Measurements from ENCODE around the gene BCAS4. TPM values are rescaled to one million over a fixed set of nuclear protein-coding genes. Genes with fewer than 3 reads are reported as not detected.
"Not testable (repeated sequence)": the region's sequence is repeated elsewhere in the genome, so short reads cannot be mapped to it uniquely, and the experiment has no call there.

BCAS4 gene
- total RNA-seq, 3 donors from 2014 or later: 6.6 to 22.2 (median 10.5) TPM

DNA sequence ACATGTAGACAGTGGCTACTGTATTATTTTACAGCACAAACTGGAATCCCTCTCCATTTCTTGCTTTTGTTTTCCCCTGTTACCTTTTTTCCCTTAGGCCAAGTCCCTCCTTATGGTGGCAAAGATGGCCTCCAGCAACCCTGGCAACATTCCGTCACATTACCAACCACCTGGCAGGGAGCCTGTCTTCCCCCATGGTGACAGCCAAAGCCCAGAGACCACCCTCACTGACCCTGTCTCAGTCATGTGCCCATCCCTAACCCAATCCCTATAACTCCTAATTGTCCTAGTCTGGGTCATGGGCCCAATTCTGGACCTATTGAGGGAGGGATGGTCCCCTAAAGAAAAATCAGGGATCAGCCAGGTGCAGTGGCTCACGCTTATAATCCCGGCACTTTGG lies 35.9 kb upstream of the BCAS4 start:
- Histone ChIP-seq H3K27me3 (no peaks in the 10 kb centered on the region), H3K4me1 (no peaks in the 10 kb centered on the region), H3K9me3 (no peaks in the 10 kb centered on the region), H3K4me3 (no peak overlapping the region), H3K36me3 (no peaks in the 10 kb centered on the region), H3K27ac (peak overlapping the region in 1 of 2 donors; percentile 52)
- intact Hi-C loops (cut with DNase I; ENCODE audit: low total_unique reads): no loop called here
- DNase-seq (ENCODE audit: low spot score in 2 of 2): peak in 1 of 2 donors; percentile 14
- TF ChIP-seq POLR2A (IDR thresholded peaks at IDR 0.05) (no peak), CTCF (IDR thresholded peaks at IDR 0.05) (no peak), POLR2AphosphoS5 (IDR thresholded peaks at IDR 0.05) (no peak)

DNA sequence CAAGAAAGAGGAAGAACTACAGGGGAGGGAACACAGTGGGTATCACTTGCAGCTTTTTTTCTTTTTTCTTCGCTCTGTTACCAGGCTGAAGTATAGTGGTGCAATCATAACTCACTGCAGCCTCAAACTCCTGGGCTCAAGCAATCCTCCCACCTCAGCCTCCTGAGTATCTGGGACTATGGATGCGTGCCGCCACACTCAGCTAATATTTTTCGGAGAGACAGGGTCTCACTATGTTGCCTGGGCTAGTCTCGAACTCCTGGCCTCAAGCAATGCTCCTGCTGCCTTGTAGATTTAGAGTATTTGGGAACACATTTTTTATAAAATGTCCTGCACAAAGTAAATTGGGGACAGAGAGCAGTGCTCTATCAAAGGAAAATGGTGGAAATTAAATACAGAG lies 35.2 kb upstream of the BCAS4 start:
- no peaks in the 10 kb centered on the region for H3K4me1 ChIP-seq
- no peak overlapping the region for H3K4me3 ChIP-seq
- TF ChIP-seq POLR2A (IDR thresholded peaks at IDR 0.05) (no peak), POLR2AphosphoS5 (IDR thresholded peaks at IDR 0.05) (no peak)
- no peaks in the 10 kb centered on the region for H3K9me3 ChIP-seq
- H3K27ac ChIP-seq: no peak overlapping the region
- H3K36me3 ChIP-seq: no peaks in the 10 kb centered on the region
- intact Hi-C loops (cut with DNase I; ENCODE audit: low total_unique reads): no loop called here
- no peaks in the 10 kb centered on the region for H3K27me3 ChIP-seq
- peak in 1 of 2 donors; percentile 6 for DNase-seq (ENCODE audit: low spot score in 2 of 2)

DNA sequence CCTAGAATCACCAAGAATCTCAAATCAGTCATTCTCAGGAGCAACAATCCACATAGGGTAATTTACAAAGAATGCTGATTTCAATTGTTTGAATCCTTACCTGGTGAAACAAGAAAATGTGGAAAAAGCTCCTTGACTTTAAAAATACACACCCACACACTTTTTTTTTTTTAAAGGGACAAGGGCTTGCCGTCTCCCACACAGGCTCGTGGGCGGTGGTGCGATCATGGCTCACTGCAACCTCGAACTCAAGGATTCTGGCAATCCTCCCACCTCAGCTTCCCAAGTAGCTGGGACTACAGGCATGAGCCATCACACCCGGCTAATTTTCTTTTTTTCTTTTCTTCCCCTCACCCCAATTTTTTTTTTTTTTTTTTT lies 32.8 kb upstream of the BCAS4 start:
- TF ChIP-seq CTCF (IDR thresholded peaks at IDR 0.05): no peak
- Histone ChIP-seq H3K9me3 (no peaks in the 10 kb centered on the region), H3K4me3 (no peak overlapping the region), H3K36me3 (no peaks in the 10 kb centered on the region), H3K4me1 (no peaks in the 10 kb centered on the region), H3K27ac (peak overlapping the region; percentile 81 to 86), H3K27me3 (no peaks in the 10 kb centered on the region)
- intact Hi-C loops (cut with DNase I; ENCODE audit: low total_unique reads): no loop called here
- peak in 1 of 2 donors; percentile 19 for DNase-seq (ENCODE audit: low spot score in 2 of 2)

DNA sequence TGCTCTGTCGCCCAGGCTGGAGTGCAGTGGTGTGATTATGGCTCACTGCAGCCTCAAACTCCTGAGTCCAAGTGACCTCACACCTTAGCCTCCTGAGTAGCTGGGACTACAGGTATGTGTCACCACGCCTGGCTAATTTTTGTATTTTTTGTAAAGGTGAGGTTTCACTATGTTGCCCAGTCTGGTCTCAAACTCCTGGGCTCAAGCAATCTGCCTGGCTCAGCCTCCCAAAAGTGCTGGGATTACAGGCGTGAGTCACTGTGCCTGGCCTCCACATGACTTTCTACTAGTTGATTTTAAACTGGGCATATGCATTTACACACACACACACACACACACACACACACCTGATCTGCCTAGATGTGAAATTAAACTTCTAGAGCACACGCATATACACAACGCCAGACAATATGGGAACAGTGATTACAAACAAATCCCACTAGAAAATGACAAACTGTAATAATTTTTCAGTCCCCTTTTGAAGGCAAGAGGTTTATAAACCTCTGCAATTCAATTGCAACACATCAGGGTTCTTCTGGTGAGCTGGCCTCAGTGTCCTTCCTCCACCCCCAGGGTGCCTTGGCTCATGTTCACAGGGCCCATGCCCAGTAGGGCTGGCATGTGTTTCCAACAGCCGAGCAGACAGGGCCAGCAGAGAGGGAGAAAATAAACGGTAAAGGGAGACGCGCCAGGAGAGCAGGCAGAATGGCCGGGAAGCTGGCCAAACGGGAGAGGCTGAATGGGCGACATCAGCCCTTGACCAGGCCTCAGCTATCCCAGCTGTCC lies 32.2 kb upstream of the BCAS4 start:
- TF ChIP-seq POLR2AphosphoS5 (IDR thresholded peaks at IDR 0.05) (peak; percentile 7 to 80 (median 47)), POLR2A (IDR thresholded peaks at IDR 0.05) (no peak), CTCF (IDR thresholded peaks at IDR 0.05) (peak in 2 of 3 donors; percentile 10 to 25)
- no peaks in the 10 kb centered on the region for H3K4me1 ChIP-seq
- no peak overlapping the region for H3K4me3 ChIP-seq
- H3K36me3 ChIP-seq: no peaks in the 10 kb centered on the region
- DNase-seq (ENCODE audit: low spot score in 2 of 2): peak; percentile 87 to 94
- peak overlapping the region; percentile 81 to 86 for H3K27ac ChIP-seq
- H3K9me3 ChIP-seq: no peaks in the 10 kb centered on the region
- no peaks in the 10 kb centered on the region for H3K27me3 ChIP-seq
- intact Hi-C loops (cut with DNase I; ENCODE audit: low total_unique reads): no loop called here

DNA sequence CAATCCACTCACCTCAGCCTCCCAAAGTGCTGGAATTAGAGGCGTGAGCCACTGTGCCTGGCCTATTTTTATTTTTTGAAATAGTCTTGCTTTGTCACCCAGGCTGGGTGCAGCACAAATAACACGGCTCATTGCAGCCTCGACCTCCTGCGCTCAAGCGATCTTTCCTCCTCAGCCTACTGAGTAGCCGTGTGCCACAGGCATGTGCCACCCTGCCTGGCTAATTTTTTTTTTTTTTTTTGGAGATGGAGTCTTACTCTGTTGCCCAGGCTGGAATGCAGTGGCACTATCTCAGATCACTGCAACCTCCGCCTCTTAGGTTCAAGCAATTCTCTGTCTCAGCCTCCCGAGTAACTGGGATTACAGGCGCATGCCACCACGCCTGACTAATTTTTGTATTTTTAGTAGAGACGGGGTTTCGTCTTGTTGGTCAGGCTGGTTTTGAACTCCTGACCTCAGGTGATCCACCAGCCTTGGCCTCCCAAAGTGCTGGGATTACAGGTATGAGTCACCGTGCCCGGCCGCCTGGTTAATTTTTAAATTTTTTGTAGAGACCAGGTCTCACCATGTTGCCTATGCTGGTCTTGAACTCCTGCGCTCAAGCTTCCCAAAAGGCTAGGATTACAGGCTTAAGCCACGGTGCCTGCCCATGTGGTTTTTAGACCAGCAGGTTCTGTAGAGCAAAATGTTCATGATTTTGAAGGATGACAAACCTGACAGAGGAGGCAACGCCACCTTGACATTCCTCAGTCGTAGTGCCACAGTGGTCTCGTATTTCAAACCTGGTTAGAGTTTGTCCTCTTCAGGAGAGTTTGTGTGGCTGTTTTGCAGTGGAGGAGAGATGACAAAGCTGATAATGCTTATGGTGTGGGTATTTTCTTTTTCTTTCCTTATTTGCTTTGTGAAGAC lies 31.1 kb upstream of the BCAS4 start:
- intact Hi-C loops (cut with DNase I; ENCODE audit: low total_unique reads); H3K27me3 ChIP-seq; H3K4me3 ChIP-seq; H3K9me3 ChIP-seq; H3K36me3 ChIP-seq; H3K4me1 ChIP-seq: not testable (repeated sequence)
- H3K27ac ChIP-seq: peak overlapping the region; percentile 81 to 86
- peak in 1 of 2 donors; percentile 17 for DNase-seq (ENCODE audit: low spot score in 2 of 2)

- H3K4me1 ChIP-seq; H3K9me3 ChIP-seq; H3K27me3 ChIP-seq; H3K36me3 ChIP-seq; H3K4me3 ChIP-seq; intact Hi-C loops (cut with DNase I; ENCODE audit: low total_unique reads): not testable (repeated sequence)
- peak overlapping the region in 1 of 2 donors; percentile 13 for H3K27ac ChIP-seq
- DNase-seq (ENCODE audit: low spot score in 2 of 2): peak in 1 of 2 donors; percentile 12
Observed at GRCh38 chr20:50765251-50765650, 29.6 kb upstream of the BCAS4 start.

Measured in breast epithelium (tissue), 4 donors.